ENCODE data around the gene TBC1D8B.
"Not testable (repeated sequence)": the region's sequence is repeated elsewhere in the genome, so short reads cannot be mapped to it uniquely, and the experiment has no call there.

TBC1D8B gene

DNA sequence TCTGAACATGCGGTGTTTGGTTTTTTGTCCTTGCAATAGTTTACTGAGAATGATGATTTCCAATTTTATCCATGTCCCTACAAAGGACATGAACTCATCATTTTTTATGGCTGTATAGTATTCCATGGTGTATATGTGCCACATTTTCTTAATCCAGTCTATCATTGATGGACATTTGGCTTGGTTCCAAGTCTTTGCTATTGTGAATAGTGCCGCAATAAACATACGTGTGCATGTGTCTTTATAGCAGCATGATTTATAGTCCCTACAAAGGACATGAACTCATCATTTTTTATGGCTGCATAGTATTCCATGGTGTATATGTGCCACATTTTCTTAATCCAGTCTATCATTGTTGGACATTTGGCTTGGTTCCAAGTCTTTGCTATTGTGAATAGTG is 11.6 kb downstream of the TBC1D8B start:
- not testable (repeated sequence) for H3K27me3 ChIP-seq (ENCODE audit: insufficient read depth, low read length); H2AFZ ChIP-seq (ENCODE audit: low read length, unreplicated experiment)

DNA sequence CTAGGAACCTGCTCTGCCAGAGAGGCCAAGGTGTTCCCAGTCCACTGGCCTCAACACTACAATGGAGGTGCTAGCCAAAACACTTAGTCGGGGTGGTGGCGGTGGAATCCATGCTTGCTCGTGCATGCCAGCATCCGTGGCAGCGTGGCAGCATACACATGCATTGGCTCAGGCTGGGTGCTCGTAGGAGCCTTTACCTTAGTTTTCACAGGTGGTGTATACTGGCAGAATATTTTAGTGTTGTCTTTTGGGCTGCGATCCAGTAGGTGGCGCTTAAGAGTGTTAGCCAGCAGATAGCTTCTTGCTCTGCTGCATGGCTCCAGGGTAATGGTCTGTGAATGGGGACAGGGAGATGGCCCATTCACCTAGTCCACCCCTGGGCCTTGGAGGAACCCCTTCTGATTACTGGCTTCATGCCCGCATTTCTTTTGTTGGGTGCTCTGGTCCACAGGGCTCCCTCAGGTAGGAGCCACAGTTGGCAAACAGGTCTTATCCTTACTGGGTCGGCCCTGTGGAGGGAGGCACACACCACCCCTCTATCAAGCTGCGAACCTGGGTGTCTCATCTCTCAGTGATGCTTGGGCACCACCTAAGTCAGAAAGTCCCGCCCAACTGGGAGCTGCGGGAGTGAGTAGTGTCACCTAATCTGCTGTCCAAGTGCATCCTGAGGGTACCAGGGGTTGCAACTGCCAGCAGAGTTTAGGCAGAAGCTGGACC is 60.7 kb downstream of the TBC1D8B start:
- no peak overlapping the region for H3K4me3 ChIP-seq (ENCODE audit: low read depth, low read length)
- no peak overlapping the region for H3K27ac ChIP-seq (ENCODE audit: low read depth, low read length)
- H2AFZ ChIP-seq (ENCODE audit: low read length, unreplicated experiment): no peak overlapping the region
- no peaks in the 10 kb centered on the region for H3K36me3 ChIP-seq (ENCODE audit: insufficient read depth, low read length)
- H3K79me2 ChIP-seq (ENCODE audit: control insufficient read depth, insufficient read depth, low read length, unreplicated experiment): no peaks in the 10 kb centered on the region
- H3K27me3 ChIP-seq (ENCODE audit: insufficient read depth, low read length): no peaks in the 10 kb centered on the region
- no peaks in the 10 kb centered on the region for H3K4me1 ChIP-seq (ENCODE audit: control insufficient read depth, insufficient read depth, low read length, unreplicated experiment)

More for the DNA sequence above, 11.6 kb downstream of the TBC1D8B start:
- not testable (repeated sequence) for H3K79me2 ChIP-seq (ENCODE audit: control insufficient read depth, insufficient read depth, low read length, unreplicated experiment); H3K4me3 ChIP-seq (ENCODE audit: low read depth, low read length); H3K36me3 ChIP-seq (ENCODE audit: insufficient read depth, low read length); H3K4me1 ChIP-seq (ENCODE audit: control insufficient read depth, insufficient read depth, low read length, unreplicated experiment); H3K27ac ChIP-seq (ENCODE audit: low read depth, low read length)

GRCh38 chrX:106863697-106864096 is 61.2 kb downstream of the TBC1D8B start:
- Histone ChIP-seq H2AFZ (ENCODE audit: low read length, unreplicated experiment) (no peak overlapping the region), H3K27ac (ENCODE audit: low read depth, low read length) (no peak overlapping the region), H3K36me3 (ENCODE audit: insufficient read depth, low read length) (no peaks in the 10 kb centered on the region), H3K27me3 (ENCODE audit: insufficient read depth, low read length) (no peaks in the 10 kb centered on the region), H3K4me1 (ENCODE audit: control insufficient read depth, insufficient read depth, low read length, unreplicated experiment) (no peaks in the 10 kb centered on the region), H3K4me3 (ENCODE audit: low read depth, low read length) (no peak overlapping the region), H3K79me2 (ENCODE audit: control insufficient read depth, insufficient read depth, low read length, unreplicated experiment) (no peaks in the 10 kb centered on the region)

DNA sequence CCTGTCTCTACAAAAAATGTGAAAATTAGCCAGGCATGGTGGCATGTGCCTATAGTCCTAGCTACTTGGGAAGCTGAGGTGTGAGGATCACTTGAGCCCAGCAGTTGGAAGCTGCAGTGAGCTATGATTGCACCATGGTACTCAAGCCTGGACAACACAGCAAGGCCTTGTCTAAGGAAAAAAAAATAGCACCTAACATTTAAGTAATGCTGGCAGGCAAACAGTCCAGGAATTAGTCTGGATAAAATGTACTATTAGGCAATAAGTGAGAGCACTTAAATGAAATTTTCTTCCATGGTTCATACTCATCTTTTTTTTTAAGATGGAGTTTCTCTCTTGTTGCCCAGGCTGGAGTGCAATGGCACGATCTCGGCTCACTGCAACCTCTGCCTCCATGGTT is 70.3 kb downstream of the TBC1D8B start:
- H3K27ac ChIP-seq (ENCODE audit: low read depth, low read length): not testable (repeated sequence)

DNA sequence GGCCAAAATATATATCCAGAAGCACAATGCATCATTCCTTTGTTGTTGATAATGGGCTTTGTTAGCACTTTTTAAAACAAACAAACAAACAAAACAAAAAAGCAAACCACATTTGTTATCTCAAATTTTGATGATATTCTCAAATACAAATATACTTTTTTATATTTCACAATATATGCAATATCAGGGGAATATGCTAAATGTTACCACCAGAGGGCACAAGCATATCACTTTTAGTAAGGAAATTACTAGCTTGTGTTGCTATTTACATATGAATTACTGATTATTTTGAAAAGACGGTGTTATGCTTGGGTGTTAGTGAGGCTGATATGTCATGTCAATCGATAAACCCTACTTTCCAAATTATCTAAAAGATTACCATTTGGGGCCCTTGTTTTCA is 71.6 kb downstream of the TBC1D8B start:
- Histone ChIP-seq H2AFZ (ENCODE audit: low read length, unreplicated experiment) (no peak overlapping the region), H3K27me3 (ENCODE audit: insufficient read depth, low read length) (no peaks in the 10 kb centered on the region), H3K79me2 (ENCODE audit: control insufficient read depth, insufficient read depth, low read length, unreplicated experiment) (no peaks in the 10 kb centered on the region), H3K36me3 (ENCODE audit: insufficient read depth, low read length) (no peaks in the 10 kb centered on the region), H3K4me3 (ENCODE audit: low read depth, low read length) (no peak overlapping the region), H3K4me1 (ENCODE audit: control insufficient read depth, insufficient read depth, low read length, unreplicated experiment) (no peaks in the 10 kb centered on the region), H3K27ac (ENCODE audit: low read depth, low read length) (no peak overlapping the region)

More for the DNA sequence above, 70.3 kb downstream of the TBC1D8B start:
- not testable (repeated sequence) for H3K4me1 ChIP-seq (ENCODE audit: control insufficient read depth, insufficient read depth, low read length, unreplicated experiment); H3K79me2 ChIP-seq (ENCODE audit: control insufficient read depth, insufficient read depth, low read length, unreplicated experiment); H2AFZ ChIP-seq (ENCODE audit: low read length, unreplicated experiment); H3K36me3 ChIP-seq (ENCODE audit: insufficient read depth, low read length); H3K27me3 ChIP-seq (ENCODE audit: insufficient read depth, low read length); H3K4me3 ChIP-seq (ENCODE audit: low read depth, low read length)

- Histone ChIP-seq H3K36me3 (ENCODE audit: insufficient read depth, low read length) (no peaks in the 10 kb centered on the region), H3K4me1 (ENCODE audit: control insufficient read depth, insufficient read depth, low read length, unreplicated experiment) (no peaks in the 10 kb centered on the region), H3K27me3 (ENCODE audit: insufficient read depth, low read length) (no peaks in the 10 kb centered on the region), H3K4me3 (ENCODE audit: low read depth, low read length) (no peak overlapping the region), H3K27ac (ENCODE audit: low read depth, low read length) (no peak overlapping the region), H3K79me2 (ENCODE audit: control insufficient read depth, insufficient read depth, low read length, unreplicated experiment) (no peaks in the 10 kb centered on the region), H2AFZ (ENCODE audit: low read length, unreplicated experiment) (no peak overlapping the region)
Measured at GRCh38 chrX:106875151-106875550, 72.7 kb downstream of the TBC1D8B start.

GRCh38 chrX:106889468-106889867 is 87.0 kb downstream of the TBC1D8B start:
- Histone ChIP-seq H3K4me3 (ENCODE audit: low read depth, low read length) (no peak overlapping the region), H3K36me3 (ENCODE audit: insufficient read depth, low read length) (no peaks in the 10 kb centered on the region), H3K4me1 (ENCODE audit: control insufficient read depth, insufficient read depth, low read length, unreplicated experiment) (peaks cover under 1% of the 10 kb centered on the region), H3K27ac (ENCODE audit: low read depth, low read length) (no peak overlapping the region), H3K79me2 (ENCODE audit: control insufficient read depth, insufficient read depth, low read length, unreplicated experiment) (no peaks in the 10 kb centered on the region), H3K27me3 (ENCODE audit: insufficient read depth, low read length) (no peaks in the 10 kb centered on the region), H2AFZ (ENCODE audit: low read length, unreplicated experiment) (no peak overlapping the region)

DNA sequence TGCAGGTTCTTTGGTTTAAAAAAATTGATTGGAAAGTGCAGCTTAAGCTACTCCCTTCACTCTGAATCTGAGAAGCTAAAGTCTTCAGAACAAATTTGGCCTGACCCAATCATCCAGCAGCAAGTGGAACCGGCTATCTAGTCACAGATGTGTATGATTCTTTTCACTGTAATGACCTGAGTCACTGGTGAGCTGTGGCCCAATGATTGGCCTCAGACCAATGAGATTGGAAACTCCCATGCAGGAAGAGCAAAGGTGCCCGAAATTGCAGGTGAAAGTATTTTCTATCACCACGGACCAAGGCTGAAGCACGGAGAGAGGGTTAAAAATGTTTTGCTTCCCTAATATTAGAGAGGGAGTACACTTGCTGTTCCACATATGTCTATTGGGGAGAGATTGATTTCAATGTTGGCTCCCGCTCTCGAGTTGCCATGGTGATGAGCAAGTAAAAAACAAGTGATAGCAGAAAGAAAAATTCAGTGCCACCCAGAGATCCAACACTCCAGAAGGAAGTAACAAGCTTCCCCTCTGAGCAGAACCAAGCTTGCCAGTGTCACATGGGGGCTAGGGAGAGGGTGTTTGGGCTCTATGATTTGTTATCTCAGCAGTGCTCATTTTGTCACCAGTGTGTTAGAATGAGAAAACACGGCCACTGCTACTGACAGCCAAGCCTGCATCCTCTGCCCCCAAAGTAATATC is 89.4 kb downstream of the TBC1D8B start:
- Histone ChIP-seq H3K4me3 (ENCODE audit: low read depth, low read length) (no peak overlapping the region), H3K79me2 (ENCODE audit: control insufficient read depth, insufficient read depth, low read length, unreplicated experiment) (no peaks in the 10 kb centered on the region), H2AFZ (ENCODE audit: low read length, unreplicated experiment) (no peak overlapping the region), H3K27ac (ENCODE audit: low read depth, low read length) (no peak overlapping the region), H3K27me3 (ENCODE audit: insufficient read depth, low read length) (no peaks in the 10 kb centered on the region), H3K4me1 (ENCODE audit: control insufficient read depth, insufficient read depth, low read length, unreplicated experiment) (peaks cover 20% of the 10 kb centered on the region), H3K36me3 (ENCODE audit: insufficient read depth, low read length) (no peaks in the 10 kb centered on the region)

GRCh38 chrX:106894392-106894909 is 92.0 kb downstream of the TBC1D8B start:
- Histone ChIP-seq H3K36me3 (ENCODE audit: insufficient read depth, low read length) (no peaks in the 10 kb centered on the region), H3K27me3 (ENCODE audit: insufficient read depth, low read length) (no peaks in the 10 kb centered on the region), H3K4me1 (ENCODE audit: control insufficient read depth, insufficient read depth, low read length, unreplicated experiment) (peaks cover 35% of the 10 kb centered on the region), H2AFZ (ENCODE audit: low read length, unreplicated experiment) (peak overlapping the region; percentile 82), H3K4me3 (ENCODE audit: low read depth, low read length) (no peak overlapping the region), H3K79me2 (ENCODE audit: control insufficient read depth, insufficient read depth, low read length, unreplicated experiment) (no peaks in the 10 kb centered on the region), H3K27ac (ENCODE audit: low read depth, low read length) (peak overlapping the region; percentile 64)

GRCh38 chrX:106894978-106895452 is 92.5 kb downstream of the TBC1D8B start:
- Histone ChIP-seq H3K36me3 (ENCODE audit: insufficient read depth, low read length) (no peaks in the 10 kb centered on the region), H3K4me3 (ENCODE audit: low read depth, low read length) (no peak overlapping the region), H2AFZ (ENCODE audit: low read length, unreplicated experiment) (peak overlapping the region; percentile 82), H3K79me2 (ENCODE audit: control insufficient read depth, insufficient read depth, low read length, unreplicated experiment) (no peaks in the 10 kb centered on the region), H3K4me1 (ENCODE audit: control insufficient read depth, insufficient read depth, low read length, unreplicated experiment) (peaks cover 39% of the 10 kb centered on the region), H3K27ac (ENCODE audit: low read depth, low read length) (peak overlapping the region; percentile 64), H3K27me3 (ENCODE audit: insufficient read depth, low read length) (no peaks in the 10 kb centered on the region)

- Histone ChIP-seq H3K36me3 (ENCODE audit: insufficient read depth, low read length) (no peaks in the 10 kb centered on the region), H3K27ac (ENCODE audit: low read depth, low read length) (peak overlapping the region; percentile 32), H3K4me3 (ENCODE audit: low read depth, low read length) (no peak overlapping the region), H2AFZ (ENCODE audit: low read length, unreplicated experiment) (no peak overlapping the region), H3K4me1 (ENCODE audit: control insufficient read depth, insufficient read depth, low read length, unreplicated experiment) (peaks cover 40% of the 10 kb centered on the region), H3K79me2 (ENCODE audit: control insufficient read depth, insufficient read depth, low read length, unreplicated experiment) (no peaks in the 10 kb centered on the region), H3K27me3 (ENCODE audit: insufficient read depth, low read length) (no peaks in the 10 kb centered on the region)
Measured at GRCh38 chrX:106897259-106897658, 94.8 kb downstream of the TBC1D8B start.
